GM18507 (cell line): Measurements from ENCODE around the gene PACRG.

Experiments
- DNase-seq: peaks from one replicate; pipeline ENCODE4 v3.0.0; 2011; ENCODE audit warnings: low read depth; ENCODE audit not compliant: insufficient read length; ENCODE audit errors: extremely low spot score
- FAIRE-seq: peaks from 2 replicates; lab custom pipeline; 2011; peaks lifted over from hg19 to GRCh38; lab: Jason Lieb, UNC

Gene PACRG

GRCh38 chr6:163282672-163283071 is 554.9 kb downstream of the PACRG start:
- FAIRE-seq (no peak), DNase-seq (no peak)

- FAIRE-seq (no peak), DNase-seq (no peak)
Observed at GRCh38 chr6:163284151-163284550, 556.4 kb downstream of the PACRG start.

- DNase-seq (no peak), FAIRE-seq (no peak)
Observed at GRCh38 chr6:163285691-163286090, 557.9 kb downstream of the PACRG start.

GRCh38 chr6:163287626-163288025 is 559.9 kb downstream of the PACRG start:
- DNase-seq, result no peak
- no peak for FAIRE-seq

- DNase-seq (no peak), FAIRE-seq (no peak)
Observed at GRCh38 chr6:163288066-163288465, 560.3 kb downstream of the PACRG start.

- FAIRE-seq, result no peak
Observed at GRCh38 chr6:163288915-163289314, 561.1 kb downstream of the PACRG start.

GRCh38 chr6:163289447-163289846 is 561.7 kb downstream of the PACRG start:
- no peak for DNase-seq
- no peak for FAIRE-seq

More at GRCh38 chr6:163288915-163289314, 561.1 kb downstream of the PACRG start:
- no peak for DNase-seq

- no peak for DNase-seq
- FAIRE-seq, result no peak
Observed at GRCh38 chr6:163290545-163291274, 562.9 kb downstream of the PACRG start.

GRCh38 chr6:163291622-163292021 is 563.8 kb downstream of the PACRG start:
- DNase-seq (no peak), FAIRE-seq (no peak)

GRCh38 chr6:163293286-163293685 is 565.5 kb downstream of the PACRG start:
- DNase-seq (no peak), FAIRE-seq (no peak)

- no peak for FAIRE-seq
- no peak for DNase-seq
Observed at GRCh38 chr6:163294734-163295133, 567.0 kb downstream of the PACRG start.

GRCh38 chr6:163296835-163297519 is 569.2 kb downstream of the PACRG start:
- DNase-seq (no peak), FAIRE-seq (no peak)

GRCh38 chr6:163298079-163298830 is 570.5 kb downstream of the PACRG start:
- FAIRE-seq, result no peak

GRCh38 chr6:163300838-163301237 is 573.1 kb downstream of the PACRG start:
- FAIRE-seq (no peak), DNase-seq (no peak)

More at GRCh38 chr6:163298079-163298830, 570.5 kb downstream of the PACRG start:
- DNase-seq, result no peak

GRCh38 chr6:163301726-163302635 is 574.2 kb downstream of the PACRG start:
- DNase-seq (no peak), FAIRE-seq (no peak)

- FAIRE-seq (no peak), DNase-seq (no peak)
Observed at GRCh38 chr6:163302747-163303146, 575.0 kb downstream of the PACRG start.

GRCh38 chr6:163306000-163306399 is 578.2 kb downstream of the PACRG start:
- FAIRE-seq (no peak), DNase-seq (no peak)

- DNase-seq, result no peak
Observed at GRCh38 chr6:163308629-163309440, 581.1 kb downstream of the PACRG start.

More at GRCh38 chr6:163308629-163309440, 581.1 kb downstream of the PACRG start:
- FAIRE-seq, result no peak
